Adrenal gland (tissue), 12 donors: ENCODE measurements around the gene FOXQ1. TPM values are rescaled to one million over a fixed set of nuclear protein-coding genes. Genes with fewer than 3 reads are reported as not detected.

ENCODE experiments used
- DNase-seq, 7 donors: peaks; one replicate each; pipeline ENCODE4 v3.0.0-alpha.2; 2019 to 2020
- H3K27ac ChIP-seq, 5 donors: fragments of 200-600 bp; sonication (generic) in 4 of 5; 1 replicate in 3 of 5; 2 replicates in 2 of 5; pipeline versions ENCODE4 v1.5.1 to v1.8.0; 2016 to 2020; ENCODE audit warnings: mild to moderate bottlenecking in 1 of 5
- H3K27me3 ChIP-seq: fragments of 200-600 bp; 2 replicates; pipeline ENCODE4 v1.8.0; 2021
- H3K36me3 ChIP-seq, 2 donors: fragments of 200-600 bp; replicated peaks in 1 of 2; 1 replicate in 1 of 2; 2 replicates in 1 of 2; pipeline versions ENCODE4 v1.5.1 to v1.8.0; 2018 to 2022
- H3K4me1 ChIP-seq, 2 donors: fragments of 200-600 bp; replicated peaks in 1 of 2; 1 replicate in 1 of 2; 2 replicates in 1 of 2; pipeline versions ENCODE4 v1.5.1 to v1.8.0; 2018 to 2021
- H3K4me3 ChIP-seq, 4 donors: fragments of 200-600 bp; sonication (generic) in 3 of 4; one replicate each; pipeline ENCODE4 v1.5.1; 2016 to 2018
- H3K9me3 ChIP-seq, 3 donors: fragments of 200-600 bp; sonication (generic) in 1 of 3; replicated peaks in 1 of 3; 1 replicate in 2 of 3; 2 replicates in 1 of 3; pipeline versions ENCODE4 v1.5.1 to v1.8.0; 2016 to 2021
- CTCF ChIP-seq, 6 experiments: fragments of 450-650 bp in 4 of 6; fragments of 200-600 bp in 2 of 6; sonication (generic) in 1 of 6; IDR thresholded peaks; 1 replicate in 5 of 6; 2 replicates in 1 of 6; pipeline versions ENCODE4 v1.5.1 to v1.8.0; 2016 to 2021; ENCODE audit warnings: antibody characterized with exemption in 6 of 6, mild to moderate bottlenecking in 2 of 6, moderate library complexity in 1 of 6
- POLR2A ChIP-seq, 2 donors: fragments of 450-650 bp; IDR thresholded peaks; one replicate each; pipeline ENCODE4 v1.6.1; 2017; ENCODE audit warnings: antibody characterized with exemption in 2 of 2, mild to moderate bottlenecking in 2 of 2, moderate library complexity in 1 of 2
- WGBS, 4 donors: extraction: QIAGEN DNeasy Blood & Tissue Kit in 2 of 4; methylation state at CpG; one replicate each; pipeline versions ENCODE4 v1.1.5 to v1.1.7; 2013 to 2017; 5-methylcytosine and 5-hydroxymethylcytosine counted together
- intact Hi-C, 2 donors: fragments of 100-400 bp; cut with DNase I; formaldehyde crosslinking; loops; one replicate each; pipeline versions ENCODE4 v1.14.1 to v1.15.0; 2022 to 2023
- polyA plus RNA-seq, 3 donors: library from polyadenylated mRNA; stranded (reverse); fragments of 200-250 nt in 2 of 3; fragments of 350-450 nt in 1 of 3; fragmentation: Illumina TruSeq in 1 of 3; extraction: RNeasy Lipid Tissue Mini Kit (QIAGEN cat#74804) in 1 of 3; gene quantifications; one replicate each; pipeline ENCODE4 v1.2.3, GENCODE V29; 2013 to 2014
- total RNA-seq, 9 donors: library from RNA; depleted of rRNA in 4 of 9; stranded (reverse); fragments of >200 nt in 4 of 9; fragments of 120-200 nt in 1 of 9; fragmentation: NEBNext Ultra II Directional in 1 of 9; extraction: Animal tissue kit (Norgen Biotek cat#: 25700) in 1 of 9; gene quantifications; one replicate each; pipeline versions ENCODE4 v1.1.0 to v1.2.4, GENCODE V29; 2013 to 2023
- donor health status: healthy with polysubstance abuse.
- donor health status: Bipolar disorder and iron deficiency.
- donor health status: DM: yes; HTN: yes; CAD: no.
- donor health status: DM: no; HTN: no; CAD: no.
- donor health status: DM: no; HTN: no; CAD: no.
- donor health status: DM: yes; HTN: yes; CAD: no.

FOXQ1 gene
- total and polyA plus RNA-seq, 12 donors: 0.05 to 0.24 (median 0.11) TPM; not detected in 9

- no peak for DNase-seq
- Histone ChIP-seq H3K27ac (no peak overlapping the region), H3K9me3 (no peaks in the 10 kb centered on the region), H3K4me1 (no peaks in the 10 kb centered on the region), H3K4me3 (no peak overlapping the region), H3K36me3 (no peaks in the 10 kb centered on the region), H3K27me3 (peaks cover 13% of the 10 kb centered on the region)
- intact Hi-C loops: no loop called here
- TF ChIP-seq POLR2A (IDR thresholded peaks at IDR 0.05) (no peak), CTCF (IDR thresholded peaks at IDR 0.05) (no peak)
Observed at GRCh38 chr6:1346101-1346500, 34.2 kb downstream of the FOXQ1 start.

GRCh38 chr6:1346558-1347091 lies 34.7 kb downstream of the FOXQ1 start:
- Histone ChIP-seq H3K4me1 (no peaks in the 10 kb centered on the region), H3K9me3 (peaks cover 0 to 5% (median 0%) of the 10 kb centered on the region in 3 donors), H3K27ac (no peak overlapping the region), H3K36me3 (no peaks in the 10 kb centered on the region), H3K27me3 (peaks cover 8% of the 10 kb centered on the region), H3K4me3 (no peak overlapping the region)
- 63 to 86% (median 76%) methylated on average over 4 to 5 of the region's 5 CpGs for WGBS, 4 donors
- no peak for TF ChIP-seq CTCF (IDR thresholded peaks at IDR 0.05)
- TF ChIP-seq POLR2A (IDR thresholded peaks at IDR 0.05): no peak
- intact Hi-C loops: no loop called here
- DNase-seq: no peak

GRCh38 chr6:1347161-1347560 lies 35.3 kb downstream of the FOXQ1 start:
- Histone ChIP-seq H3K4me3 (no peak overlapping the region), H3K27me3 (peaks cover 7% of the 10 kb centered on the region), H3K9me3 (peaks cover 0 to 6% (median 0%) of the 10 kb centered on the region in 3 donors), H3K36me3 (no peaks in the 10 kb centered on the region), H3K27ac (no peak overlapping the region), H3K4me1 (no peaks in the 10 kb centered on the region)
- 83 to 89% (median 88%) methylated on average over 3 of the region's 3 CpGs for WGBS, 4 donors
- intact Hi-C loops: no loop called here
- TF ChIP-seq POLR2A (IDR thresholded peaks at IDR 0.05): no peak
- no peak for TF ChIP-seq CTCF (IDR thresholded peaks at IDR 0.05)
- DNase-seq: no peak

- H3K9me3 ChIP-seq: peaks cover 0 to 6% (median 0%) of the 10 kb centered on the region in 3 donors
- TF ChIP-seq POLR2A (IDR thresholded peaks at IDR 0.05) (no peak), CTCF (IDR thresholded peaks at IDR 0.05) (no peak)
- no peak overlapping the region for H3K4me3 ChIP-seq
- H3K4me1 ChIP-seq: no peaks in the 10 kb centered on the region
- peaks cover 15% of the 10 kb centered on the region for H3K27me3 ChIP-seq
- no peak for DNase-seq
- no peak overlapping the region for H3K27ac ChIP-seq
- intact Hi-C loops: no loop called here
- H3K36me3 ChIP-seq: no peaks in the 10 kb centered on the region
- 58 to 65% (median 61%) methylated on average over 1 of the region's 1 CpG for WGBS, 4 donors
Observed at GRCh38 chr6:1348675-1349074, 36.8 kb downstream of the FOXQ1 start.
